ENCODE results near the gene CLASRP.

The CLASRP gene

GRCh38 chr19:45001087-45001739 lies 37.6 kb upstream of the CLASRP start, which contains the start of gene RELB:
Gene RELB, plus strand, starts transcription at chr19:45001464. Its CDS starts 116 bp downstream, at chr19:45001580.
- TF ChIP-seq POLR2AphosphoS5 (IDR thresholded peaks at IDR 0.05; ENCODE audit: low read depth, low read length): no peak; the same call in 1 of the 2 replicates
- no peak for TF ChIP-seq POU2F2 (IDR thresholded peaks at IDR 0.05; ENCODE audit: low read depth, low read length)
- no peak for TF ChIP-seq PAX5 (IDR thresholded peaks at IDR 0.05; ENCODE audit: insufficient read depth, low read length, severe bottlenecking)
- no peak for TF ChIP-seq SPI1 (IDR thresholded peaks at IDR 0.05; ENCODE audit: low read depth, low read length)
- TF ChIP-seq TAF1 (IDR thresholded peaks at IDR 0.05; ENCODE audit: low read depth, low read length): no peak
- no peak for TF ChIP-seq POLR2A (IDR thresholded peaks at IDR 0.05; ENCODE audit: low read depth, low read length)
- FAIRE-seq (peak; percentile 95), DNase-seq (ENCODE audit: insufficient read length, low spot score) (peak; percentile 96)

GRCh38 chr19:45003485-45003884 lies 35.4 kb upstream of the CLASRP start:
- DNase-seq (ENCODE audit: insufficient read length, low spot score): no peak
- TF ChIP-seq TAF1 (IDR thresholded peaks at IDR 0.05; ENCODE audit: low read depth, low read length) (no peak), POLR2A (IDR thresholded peaks at IDR 0.05; ENCODE audit: low read depth, low read length) (no peak), PAX5 (IDR thresholded peaks at IDR 0.05; ENCODE audit: insufficient read depth, low read length, severe bottlenecking) (no peak), POLR2AphosphoS5 (IDR thresholded peaks at IDR 0.05; ENCODE audit: low read depth, low read length) (no peak), POU2F2 (IDR thresholded peaks at IDR 0.05; ENCODE audit: low read depth, low read length) (no peak), SPI1 (IDR thresholded peaks at IDR 0.05; ENCODE audit: low read depth, low read length) (no peak)
- FAIRE-seq: no peak

- FAIRE-seq (no peak), DNase-seq (ENCODE audit: insufficient read length, low spot score) (no peak)
- TF ChIP-seq PAX5 (IDR thresholded peaks at IDR 0.05; ENCODE audit: insufficient read depth, low read length, severe bottlenecking) (no peak), SPI1 (IDR thresholded peaks at IDR 0.05; ENCODE audit: low read depth, low read length) (no peak), POLR2A (IDR thresholded peaks at IDR 0.05; ENCODE audit: low read depth, low read length) (no peak), TAF1 (IDR thresholded peaks at IDR 0.05; ENCODE audit: low read depth, low read length) (no peak), POU2F2 (IDR thresholded peaks at IDR 0.05; ENCODE audit: low read depth, low read length) (no peak), POLR2AphosphoS5 (IDR thresholded peaks at IDR 0.05; ENCODE audit: low read depth, low read length) (no peak)
Observed at GRCh38 chr19:45005787-45006186, 33.1 kb upstream of the CLASRP start.

DNA sequence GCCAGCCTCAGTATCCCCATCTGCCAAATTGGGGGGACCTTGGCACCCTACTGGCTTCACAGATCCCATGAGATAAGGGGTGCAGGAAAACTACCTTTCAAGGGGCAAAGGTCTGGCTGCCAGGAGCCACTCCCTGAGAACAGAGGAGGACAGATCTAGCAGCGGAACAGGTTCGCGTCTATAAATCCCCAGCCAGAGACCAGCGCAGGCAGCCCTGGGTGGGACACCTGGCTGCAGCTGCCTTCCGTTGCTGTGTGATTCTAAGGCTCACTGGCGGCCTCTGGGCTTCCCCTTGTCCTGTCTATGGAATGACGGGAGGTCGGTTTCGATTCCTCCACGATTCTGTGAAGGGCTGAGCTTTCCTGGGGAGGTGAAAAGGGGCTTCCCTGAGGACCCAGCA lies 30.3 kb upstream of the CLASRP start:
- no peak for DNase-seq (ENCODE audit: insufficient read length, low spot score)
- TF ChIP-seq POLR2A (IDR thresholded peaks at IDR 0.05; ENCODE audit: low read depth, low read length): no peak
- no peak for TF ChIP-seq POU2F2 (IDR thresholded peaks at IDR 0.05; ENCODE audit: low read depth, low read length)
- no peak for TF ChIP-seq TAF1 (IDR thresholded peaks at IDR 0.05; ENCODE audit: low read depth, low read length)
- TF ChIP-seq POLR2AphosphoS5 (IDR thresholded peaks at IDR 0.05; ENCODE audit: low read depth, low read length): peak; percentile 18; the same call in 1 of the 2 replicates
- TF ChIP-seq SPI1 (IDR thresholded peaks at IDR 0.05; ENCODE audit: low read depth, low read length): no peak
- TF ChIP-seq PAX5 (IDR thresholded peaks at IDR 0.05; ENCODE audit: insufficient read depth, low read length, severe bottlenecking): no peak
- FAIRE-seq: no peak

DNA sequence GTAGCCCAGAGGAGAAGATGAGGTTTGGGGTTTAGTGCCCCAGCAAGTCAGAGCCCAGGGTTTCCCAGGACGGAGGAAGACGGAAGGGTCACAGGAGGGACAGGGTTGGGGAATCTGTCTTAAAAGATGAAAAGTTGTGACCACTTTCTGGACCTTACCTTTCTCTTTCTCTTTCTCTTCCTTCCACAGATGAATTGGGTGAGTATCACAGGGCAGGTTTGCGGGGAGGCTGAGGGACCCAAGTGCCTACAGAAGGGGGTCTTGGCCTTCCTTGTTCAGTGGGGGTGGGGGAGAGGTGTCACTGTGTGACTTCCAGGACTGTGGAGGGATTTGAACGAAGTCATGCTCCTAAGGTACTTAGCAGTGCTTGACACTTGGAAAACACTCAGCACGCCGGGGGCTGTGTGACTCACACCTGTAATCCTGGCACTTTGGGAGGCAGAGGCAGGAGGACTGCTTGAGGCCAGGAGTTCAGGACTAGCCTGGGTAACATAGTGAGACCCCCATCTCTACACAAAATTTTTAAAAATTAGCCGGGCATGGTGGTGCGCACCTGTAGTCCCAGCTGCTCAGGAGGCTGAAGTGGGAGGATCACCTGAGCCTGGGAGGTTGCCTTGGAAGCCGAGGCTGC lies 29.1 kb upstream of the CLASRP start:
- FAIRE-seq (no peak), DNase-seq (ENCODE audit: insufficient read length, low spot score) (no peak)
- no peak for TF ChIP-seq POU2F2 (IDR thresholded peaks at IDR 0.05; ENCODE audit: low read depth, low read length)
- TF ChIP-seq POLR2A (IDR thresholded peaks at IDR 0.05; ENCODE audit: low read depth, low read length): peak; percentile 43; the same call in 1 of the 2 replicates
- TF ChIP-seq TAF1 (IDR thresholded peaks at IDR 0.05; ENCODE audit: low read depth, low read length): no peak
- TF ChIP-seq SPI1 (IDR thresholded peaks at IDR 0.05; ENCODE audit: low read depth, low read length): no peak
- no peak for TF ChIP-seq PAX5 (IDR thresholded peaks at IDR 0.05; ENCODE audit: insufficient read depth, low read length, severe bottlenecking)
- TF ChIP-seq POLR2AphosphoS5 (IDR thresholded peaks at IDR 0.05; ENCODE audit: low read depth, low read length): no peak

DNA sequence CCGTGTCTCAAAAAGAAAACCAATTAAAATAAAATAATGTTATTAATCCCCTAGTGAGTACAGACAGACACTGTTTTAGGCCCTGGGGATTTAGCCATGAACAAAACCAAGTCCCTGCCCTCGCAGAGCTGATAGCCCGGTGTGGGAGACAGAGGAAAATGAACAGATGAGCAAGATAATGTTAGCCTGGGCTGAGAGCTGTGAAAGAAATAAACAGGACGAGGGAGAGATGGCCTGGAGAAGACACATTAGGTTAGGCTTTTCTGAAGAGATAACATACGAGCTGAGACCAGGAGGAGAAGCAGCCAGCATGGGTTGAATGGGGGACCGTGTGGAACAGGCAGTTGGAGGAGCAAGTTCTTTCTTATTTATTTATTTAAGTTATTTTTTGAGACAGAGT lies 28.5 kb upstream of the CLASRP start:
- TF ChIP-seq POLR2A (IDR thresholded peaks at IDR 0.05; ENCODE audit: low read depth, low read length) (no peak), SPI1 (IDR thresholded peaks at IDR 0.05; ENCODE audit: low read depth, low read length) (no peak), TAF1 (IDR thresholded peaks at IDR 0.05; ENCODE audit: low read depth, low read length) (no peak), POLR2AphosphoS5 (IDR thresholded peaks at IDR 0.05; ENCODE audit: low read depth, low read length) (no peak), PAX5 (IDR thresholded peaks at IDR 0.05; ENCODE audit: insufficient read depth, low read length, severe bottlenecking) (no peak), POU2F2 (IDR thresholded peaks at IDR 0.05; ENCODE audit: low read depth, low read length) (no peak)
- DNase-seq (ENCODE audit: insufficient read length, low spot score): no peak
- no peak for FAIRE-seq

DNA sequence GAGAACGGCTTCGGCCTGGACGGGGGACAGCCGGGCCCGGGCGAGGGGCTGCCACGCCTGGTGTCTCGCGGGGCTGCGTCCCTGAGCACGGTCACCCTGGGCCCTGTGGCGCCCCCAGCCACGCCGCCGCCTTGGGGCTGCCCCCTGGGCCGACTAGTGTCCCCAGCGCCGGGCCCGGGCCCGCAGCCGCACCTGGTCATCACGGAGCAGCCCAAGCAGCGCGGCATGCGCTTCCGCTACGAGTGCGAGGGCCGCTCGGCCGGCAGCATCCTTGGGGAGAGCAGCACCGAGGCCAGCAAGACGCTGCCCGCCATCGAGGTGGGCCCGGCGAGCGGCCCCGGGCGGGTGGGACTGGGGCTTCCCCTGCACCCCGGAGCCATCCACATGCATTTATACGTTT lies 26.9 kb upstream of the CLASRP start:
- no peak for DNase-seq (ENCODE audit: insufficient read length, low spot score)
- FAIRE-seq: no peak
- TF ChIP-seq SPI1 (IDR thresholded peaks at IDR 0.05; ENCODE audit: low read depth, low read length): no peak
- no peak for TF ChIP-seq POU2F2 (IDR thresholded peaks at IDR 0.05; ENCODE audit: low read depth, low read length)
- no peak for TF ChIP-seq TAF1 (IDR thresholded peaks at IDR 0.05; ENCODE audit: low read depth, low read length)
- no peak for TF ChIP-seq POLR2A (IDR thresholded peaks at IDR 0.05; ENCODE audit: low read depth, low read length)
- no peak for TF ChIP-seq POLR2AphosphoS5 (IDR thresholded peaks at IDR 0.05; ENCODE audit: low read depth, low read length)
- no peak for TF ChIP-seq PAX5 (IDR thresholded peaks at IDR 0.05; ENCODE audit: insufficient read depth, low read length, severe bottlenecking)

DNA sequence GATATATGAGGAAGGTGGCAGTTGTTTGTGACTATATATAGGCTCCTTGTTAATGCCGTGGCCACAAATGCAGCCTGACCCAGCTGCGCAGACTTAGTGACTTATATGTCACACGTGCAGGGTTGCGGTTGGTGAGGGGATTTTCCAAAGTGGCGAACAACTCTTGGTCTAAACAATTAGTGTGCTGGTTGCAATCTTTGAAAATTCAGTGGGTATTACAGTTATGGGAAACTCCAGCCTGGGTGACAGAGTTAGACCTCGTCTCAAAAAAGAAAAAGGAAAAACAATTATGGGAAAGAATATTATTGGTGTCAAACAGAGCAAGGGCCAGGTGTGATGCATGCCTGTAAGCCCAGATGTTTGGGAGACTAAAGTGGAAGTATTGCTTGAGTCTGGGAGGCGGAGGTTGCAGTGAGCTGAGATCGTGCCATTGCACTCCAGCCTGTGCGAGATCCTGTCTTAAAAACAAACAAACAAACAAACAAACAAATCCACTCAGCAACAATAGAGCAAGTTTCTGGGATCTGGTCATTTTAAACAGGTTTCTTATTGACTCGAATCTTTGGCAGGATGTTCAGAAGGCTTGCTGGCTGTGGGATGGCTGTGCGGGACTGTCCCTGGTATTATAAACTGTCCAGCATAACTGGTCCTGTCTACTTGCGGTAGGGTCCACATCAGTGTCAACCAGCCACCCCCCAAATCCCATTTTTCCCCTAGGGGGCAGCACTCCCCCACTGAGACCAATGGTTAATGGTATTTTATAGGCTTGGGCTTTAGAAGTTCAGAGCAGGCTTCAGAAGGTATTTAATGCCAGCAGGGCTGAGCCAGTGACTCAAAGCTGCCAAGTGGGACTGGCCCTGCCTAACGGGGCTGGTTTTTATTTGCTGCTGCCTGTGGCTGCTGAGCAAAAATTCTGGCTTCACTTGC lies 22.2 kb upstream of the CLASRP start:
- TF ChIP-seq PAX5 (IDR thresholded peaks at IDR 0.05; ENCODE audit: insufficient read depth, low read length, severe bottlenecking) (no peak), POLR2A (IDR thresholded peaks at IDR 0.05; ENCODE audit: low read depth, low read length) (peak; percentile 55), SPI1 (IDR thresholded peaks at IDR 0.05; ENCODE audit: low read depth, low read length) (no peak), POU2F2 (IDR thresholded peaks at IDR 0.05; ENCODE audit: low read depth, low read length) (peak; percentile 43; the same call in 1 of the 2 replicates), TAF1 (IDR thresholded peaks at IDR 0.05; ENCODE audit: low read depth, low read length) (no peak), POLR2AphosphoS5 (IDR thresholded peaks at IDR 0.05; ENCODE audit: low read depth, low read length) (peak; percentile 61)
- DNase-seq (ENCODE audit: insufficient read length, low spot score): peak; percentile 61
- FAIRE-seq: peak; percentile 93

Measured in GM12891 (cell line).